ENCODE measurements around the gene IRAK1.

Gene IRAK1

GRCh38 chrX:153969125-153969903 lies 50.4 kb downstream of the IRAK1 start:
- no peak for TF ChIP-seq Cebpa-rat (IDR thresholded peaks at IDR 0.05)
- peak overlapping the region; percentile 95 for H3K4me3 ChIP-seq
- peaks cover 8% of the 10 kb centered on the region for H3K36me3 ChIP-seq
- peak overlapping the region; percentile 93 for H3K9ac ChIP-seq
- peak overlapping the region; percentile 93 for H3K4me2 ChIP-seq
- peaks cover 71% of the 10 kb centered on the region for H3K27me3 ChIP-seq
- H3K4me1 ChIP-seq: peaks cover 71% of the 10 kb centered on the region
- H4K20me1 ChIP-seq: peaks cover 89% of the 10 kb centered on the region
- H3K9me3 ChIP-seq: no peaks in the 10 kb centered on the region
- peak overlapping the region; percentile 92 for H3K27ac ChIP-seq

- peaks cover 89% of the 10 kb centered on the region for H4K20me1 ChIP-seq
- H3K27me3 ChIP-seq: peaks cover 71% of the 10 kb centered on the region
- no peak for TF ChIP-seq Cebpa-rat (IDR thresholded peaks at IDR 0.05)
- H3K4me1 ChIP-seq: peaks cover 66% of the 10 kb centered on the region
- H3K4me3 ChIP-seq: peak overlapping the region; percentile 95
- H3K36me3 ChIP-seq: peaks cover 14% of the 10 kb centered on the region
- H3K9me3 ChIP-seq: no peaks in the 10 kb centered on the region
- peak overlapping the region; percentile 93 for H3K4me2 ChIP-seq
- H3K27ac ChIP-seq: peak overlapping the region; percentile 92
- H3K9ac ChIP-seq: peak overlapping the region; percentile 93
Observed at GRCh38 chrX:153968754-153969124, 51.0 kb downstream of the IRAK1 start.

DNA sequence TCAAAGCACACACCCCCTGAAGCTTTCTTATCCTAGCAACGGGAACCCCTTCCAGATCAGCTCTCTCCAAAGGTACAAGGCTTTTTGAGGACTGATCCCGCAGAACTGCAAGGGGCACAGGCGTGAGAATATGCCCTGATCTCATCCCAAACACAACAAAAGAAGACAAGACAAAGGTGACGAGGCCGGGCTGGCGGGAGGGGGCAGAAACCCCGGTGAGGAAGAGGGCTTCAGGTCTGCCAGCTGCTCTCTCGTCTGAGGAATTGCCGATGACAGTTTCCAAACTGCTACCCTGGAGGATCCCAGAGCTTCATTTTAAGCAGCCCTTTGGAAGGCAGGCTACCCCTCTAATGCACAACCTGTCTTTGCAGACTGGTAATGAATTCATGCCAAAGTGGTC lies 51.4 kb downstream of the IRAK1 start:
- Histone ChIP-seq H3K4me3 (peak overlapping the region; percentile 95), H3K4me1 (peaks cover 62% of the 10 kb centered on the region), H3K4me2 (peak overlapping the region; percentile 93), H3K27me3 (peaks cover 71% of the 10 kb centered on the region), H3K27ac (peak overlapping the region; percentile 92), H4K20me1 (peaks cover 89% of the 10 kb centered on the region), H3K9ac (peak overlapping the region; percentile 93), H3K36me3 (peaks cover 19% of the 10 kb centered on the region), H3K9me3 (no peaks in the 10 kb centered on the region)
- no peak for TF ChIP-seq Cebpa-rat (IDR thresholded peaks at IDR 0.05)

- Histone ChIP-seq H4K20me1 (peaks cover 89% of the 10 kb centered on the region), H3K27me3 (peaks cover 72% of the 10 kb centered on the region), H3K9me3 (no peaks in the 10 kb centered on the region), H3K36me3 (peaks cover 25% of the 10 kb centered on the region), H3K4me1 (peaks cover 56% of the 10 kb centered on the region), H3K4me3 (peak overlapping the region; percentile 95), H3K27ac (peak overlapping the region; percentile 92), H3K9ac (peak overlapping the region; percentile 93), H3K4me2 (peak overlapping the region; percentile 93)
- no peak for TF ChIP-seq Cebpa-rat (IDR thresholded peaks at IDR 0.05)
Observed at GRCh38 chrX:153967536-153968224, 52.0 kb downstream of the IRAK1 start.

DNA sequence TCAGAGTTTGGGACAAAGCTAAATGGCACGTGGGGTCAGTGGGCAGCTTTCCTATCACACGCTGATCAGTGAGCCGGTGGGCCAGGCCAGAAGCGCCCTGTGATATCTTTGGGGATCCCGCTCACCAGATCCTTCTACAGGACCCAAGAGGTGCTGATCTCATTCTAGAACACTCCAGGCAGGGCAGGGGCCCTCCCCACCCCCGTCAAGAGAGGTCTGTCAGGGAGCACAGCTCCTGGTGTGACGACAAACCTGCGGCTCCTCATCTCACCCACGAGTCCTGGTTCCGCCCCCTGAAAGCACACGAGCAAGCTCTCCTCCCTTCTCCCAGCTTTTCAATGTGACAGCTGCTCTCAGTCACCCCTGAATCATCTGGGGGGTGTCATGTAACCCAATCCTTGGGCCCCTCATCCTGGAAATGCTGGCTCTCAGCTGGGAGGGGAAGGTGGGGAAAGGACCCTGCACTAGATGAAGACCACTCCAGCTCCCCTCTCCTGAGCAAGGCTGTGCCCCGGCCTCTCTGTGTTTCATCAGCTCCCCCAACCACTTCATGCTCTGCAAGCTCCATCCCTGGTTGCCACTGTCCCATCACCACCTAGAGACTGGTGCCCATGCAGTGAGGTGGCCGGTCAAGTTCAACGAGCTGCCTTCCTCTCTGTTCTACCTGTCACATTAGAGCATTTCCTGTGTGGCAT lies 52.7 kb downstream of the IRAK1 start:
- Histone ChIP-seq H3K4me1 (peaks cover 56% of the 10 kb centered on the region), H3K27ac (peak overlapping the region; percentile 92), H4K20me1 (peaks cover 89% of the 10 kb centered on the region), H3K4me3 (peak overlapping the region; percentile 95), H3K36me3 (peaks cover 32% of the 10 kb centered on the region), H3K9ac (peak overlapping the region; percentile 93), H3K4me2 (peak overlapping the region; percentile 93), H3K9me3 (no peaks in the 10 kb centered on the region), H3K27me3 (peaks cover 78% of the 10 kb centered on the region)
- no peak for TF ChIP-seq Cebpa-rat (IDR thresholded peaks at IDR 0.05)

DNA sequence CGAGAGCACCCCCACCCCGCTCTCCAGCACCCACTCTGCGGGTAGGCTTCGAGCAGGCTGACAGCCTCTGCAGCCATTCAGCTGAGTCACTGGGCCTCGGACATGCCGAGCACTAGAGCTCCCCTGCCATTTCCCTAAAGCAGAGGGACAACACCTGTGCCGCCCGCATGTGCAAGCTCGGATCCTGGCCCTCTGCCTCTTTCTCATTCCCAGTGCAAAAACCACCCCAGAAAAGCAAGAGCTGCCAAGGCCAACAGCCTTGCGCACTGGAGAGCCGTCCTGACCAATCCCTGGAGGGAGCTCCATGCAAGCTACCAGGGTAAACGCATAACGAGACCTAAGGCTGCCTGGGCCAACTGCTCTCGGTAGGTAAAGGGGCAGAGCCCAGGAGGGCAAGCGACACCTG lies 53.4 kb downstream of the IRAK1 start:
- H3K4me1 ChIP-seq: peaks cover 56% of the 10 kb centered on the region
- peaks cover 89% of the 10 kb centered on the region for H4K20me1 ChIP-seq
- peak overlapping the region; percentile 92 for H3K27ac ChIP-seq
- peak overlapping the region; percentile 93 for H3K4me2 ChIP-seq
- peaks cover 39% of the 10 kb centered on the region for H3K36me3 ChIP-seq
- no peak for TF ChIP-seq Cebpa-rat (IDR thresholded peaks at IDR 0.05)
- peaks cover 78% of the 10 kb centered on the region for H3K27me3 ChIP-seq
- H3K9me3 ChIP-seq: no peaks in the 10 kb centered on the region
- H3K9ac ChIP-seq: peak overlapping the region; percentile 93
- H3K4me3 ChIP-seq: peak overlapping the region; percentile 95; the same call in 1 of the 2 replicates

DNA sequence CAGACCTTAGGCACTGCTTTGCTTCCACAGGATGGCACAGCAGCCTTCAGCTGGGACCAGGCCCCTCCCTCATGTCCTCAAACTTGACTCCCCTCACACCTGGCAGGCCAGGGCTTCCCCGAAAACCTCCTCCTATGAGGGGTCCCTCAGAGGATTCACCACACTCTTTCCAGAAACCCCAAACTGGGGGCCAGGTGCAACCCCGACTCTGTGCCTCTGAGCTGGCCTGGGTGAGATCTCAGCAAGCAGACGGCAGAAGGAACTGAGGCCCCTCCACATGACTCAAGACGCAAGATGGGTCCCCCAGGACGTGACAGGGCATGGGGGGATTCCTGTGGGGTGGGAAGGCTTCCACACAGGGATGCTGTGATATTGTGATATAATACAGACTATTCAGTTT lies 54.3 kb downstream of the IRAK1 start:
- TF ChIP-seq Cebpa-rat (IDR thresholded peaks at IDR 0.05): no peak
- Histone ChIP-seq H4K20me1 (peaks cover 96% of the 10 kb centered on the region), H3K36me3 (peaks cover 47% of the 10 kb centered on the region), H3K27me3 (peaks cover 78% of the 10 kb centered on the region), H3K4me1 (peaks cover 56% of the 10 kb centered on the region), H3K9me3 (no peaks in the 10 kb centered on the region), H3K4me3 (0 out of 2 replicates have a peak overlapping the region, but pooled peaks have one; percentile 95), H3K4me2 (peak overlapping the region; percentile 93), H3K9ac (0 out of 2 replicates have a peak overlapping the region, but pooled peaks have one; percentile 24), H3K27ac (peak overlapping the region; percentile 92)

DNA sequence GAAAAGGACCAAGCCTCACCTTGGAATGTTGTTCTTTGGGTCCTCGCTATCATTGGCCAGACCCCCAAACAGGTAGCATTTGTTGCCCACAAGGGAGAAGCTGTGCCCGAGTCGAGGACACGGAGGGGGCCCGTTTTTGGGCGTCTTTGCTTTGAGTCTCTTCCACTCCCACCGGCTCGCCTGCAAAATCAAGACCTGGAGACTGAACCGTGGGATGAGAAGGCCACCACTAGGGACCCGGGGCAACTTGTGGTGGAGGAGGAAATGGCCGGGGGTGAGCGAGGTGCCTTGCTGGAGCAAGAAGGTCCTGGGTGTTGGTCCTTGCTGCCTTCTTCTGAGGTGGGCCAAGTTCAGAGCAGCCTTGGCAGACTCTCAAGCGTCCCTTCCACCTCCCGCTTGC lies 55.6 kb downstream of the IRAK1 start:
- peaks cover 60% of the 10 kb centered on the region for H3K36me3 ChIP-seq
- no peak overlapping the region for H3K4me2 ChIP-seq
- H3K9ac ChIP-seq: no peak overlapping the region
- H4K20me1 ChIP-seq: peaks cover 100% of the 10 kb centered on the region
- no peaks in the 10 kb centered on the region for H3K9me3 ChIP-seq
- peaks cover 49% of the 10 kb centered on the region for H3K4me1 ChIP-seq
- no peak overlapping the region for H3K4me3 ChIP-seq
- peaks cover 70% of the 10 kb centered on the region for H3K27me3 ChIP-seq
- no peak for TF ChIP-seq Cebpa-rat (IDR thresholded peaks at IDR 0.05)
- H3K27ac ChIP-seq: no peak overlapping the region

DNA sequence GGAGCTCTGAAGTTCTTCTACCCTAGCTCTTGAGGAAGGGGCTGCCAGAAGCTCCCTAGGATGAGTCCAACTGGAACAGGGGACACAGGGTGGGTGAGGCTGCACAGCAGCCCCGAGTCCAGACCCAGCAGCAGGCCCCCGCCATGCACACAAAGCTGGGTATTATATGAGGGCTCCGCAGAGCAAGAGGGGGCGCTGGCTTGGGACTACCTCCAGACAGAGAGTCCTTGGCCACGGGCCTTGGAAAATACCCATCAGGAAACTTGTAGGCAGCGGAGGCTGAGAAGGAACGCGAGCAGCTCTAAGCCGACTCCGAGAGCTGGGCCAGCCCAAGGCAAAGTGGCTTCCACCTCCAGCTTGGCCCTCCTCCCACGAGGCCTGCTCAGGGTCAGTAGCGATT lies 56.2 kb downstream of the IRAK1 start:
- peaks cover 66% of the 10 kb centered on the region for H3K36me3 ChIP-seq
- H3K27me3 ChIP-seq: peaks cover 64% of the 10 kb centered on the region

More for the DNA sequence above, 56.2 kb downstream of the IRAK1 start:
- TF ChIP-seq Cebpa-rat (IDR thresholded peaks at IDR 0.05): no peak
- H3K4me3 ChIP-seq: no peak overlapping the region
- peaks cover 44% of the 10 kb centered on the region for H3K4me1 ChIP-seq
- H4K20me1 ChIP-seq: peaks cover 100% of the 10 kb centered on the region
- H3K27ac ChIP-seq: no peak overlapping the region
- H3K4me2 ChIP-seq: no peak overlapping the region
- H3K9me3 ChIP-seq: no peaks in the 10 kb centered on the region
- H3K9ac ChIP-seq: no peak overlapping the region

Measured in BLaER1 (cell line).